Islet precursor cell (in vitro differentiated cells): ENCODE results near the gene MRGPRF.

Experiments used
- DNase-seq: peaks from one replicate; pipeline ENCODE4 v3.0.0-alpha.2; 2018

MRGPRF gene

DNA sequence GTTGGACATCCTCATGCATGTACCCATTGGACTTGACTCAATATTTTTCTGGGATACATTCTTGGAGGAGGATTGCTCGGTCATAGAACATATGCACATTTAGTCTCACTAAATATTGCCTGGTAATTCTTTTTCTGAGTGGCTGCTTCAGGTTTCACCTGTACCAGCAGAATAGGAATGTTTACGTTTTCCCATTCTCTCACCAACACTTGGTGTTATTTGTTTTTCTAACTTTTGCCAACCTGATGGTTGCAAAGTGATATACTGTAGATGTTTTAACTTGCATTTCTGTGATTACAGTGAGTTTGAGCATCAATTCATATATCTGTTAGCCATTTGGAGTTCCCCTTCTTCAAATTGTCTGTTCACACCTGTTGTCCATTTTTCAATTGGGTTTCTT is 30.9 kb downstream of the MRGPRF start:
- DNase-seq, result no peak

GRCh38 chr11:68980776-68981065 is 32.3 kb downstream of the MRGPRF start, which contains the start of gene MRGPRD:
Gene MRGPRD (minus strand): TSS chr11:68980986. CDS start chr11:68980986, 0 bp downstream.
- no peak for DNase-seq

DNA sequence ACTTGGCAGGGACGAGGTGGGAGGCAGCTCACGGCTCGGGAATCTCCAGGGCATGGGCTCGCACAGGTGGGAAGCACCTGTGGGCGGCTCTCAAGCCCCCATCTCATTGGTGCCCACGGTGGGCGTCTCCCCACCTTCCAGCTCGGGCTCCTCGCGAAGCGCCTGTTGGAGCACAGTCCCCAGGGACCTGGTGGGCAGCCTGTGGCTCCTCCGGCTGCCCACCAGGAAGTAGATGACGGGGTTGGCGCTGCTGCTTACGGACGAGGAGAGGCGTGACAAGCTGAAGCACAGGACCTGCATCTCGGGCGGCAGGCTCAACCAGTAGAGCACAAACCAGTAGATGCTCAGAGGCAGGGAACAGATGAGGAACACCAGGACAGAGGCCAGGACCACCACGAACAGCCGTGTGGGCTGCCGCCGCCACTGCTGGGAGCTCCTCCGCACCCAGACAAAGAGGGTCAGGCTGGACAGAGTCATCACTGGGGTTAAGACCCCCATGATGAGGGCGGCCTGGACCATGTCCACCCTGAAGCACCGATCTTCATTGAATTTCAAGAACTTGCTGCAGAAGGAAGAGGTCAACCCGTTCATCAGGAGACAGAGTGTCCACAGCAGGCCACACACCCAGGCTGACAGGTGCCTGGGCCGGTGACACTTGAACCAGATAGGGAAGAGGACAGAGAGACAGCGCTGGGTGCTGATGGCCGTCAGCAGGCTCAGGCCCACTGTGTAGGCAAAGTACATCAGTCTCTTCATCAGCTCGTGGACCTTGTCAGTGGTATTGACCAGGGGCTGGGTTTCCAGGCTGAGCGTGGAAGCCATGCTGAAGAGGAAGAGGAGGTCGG is 32.9 kb downstream of the MRGPRF start:
- DNase-seq, result peak; percentile 39

GRCh38 chr11:68978931-68979594 is 34.0 kb downstream of the MRGPRF start:
- peak; percentile 47 for DNase-seq

- DNase-seq, result no peak
Observed at GRCh38 chr11:68978626-68978930, 34.5 kb downstream of the MRGPRF start.

DNA sequence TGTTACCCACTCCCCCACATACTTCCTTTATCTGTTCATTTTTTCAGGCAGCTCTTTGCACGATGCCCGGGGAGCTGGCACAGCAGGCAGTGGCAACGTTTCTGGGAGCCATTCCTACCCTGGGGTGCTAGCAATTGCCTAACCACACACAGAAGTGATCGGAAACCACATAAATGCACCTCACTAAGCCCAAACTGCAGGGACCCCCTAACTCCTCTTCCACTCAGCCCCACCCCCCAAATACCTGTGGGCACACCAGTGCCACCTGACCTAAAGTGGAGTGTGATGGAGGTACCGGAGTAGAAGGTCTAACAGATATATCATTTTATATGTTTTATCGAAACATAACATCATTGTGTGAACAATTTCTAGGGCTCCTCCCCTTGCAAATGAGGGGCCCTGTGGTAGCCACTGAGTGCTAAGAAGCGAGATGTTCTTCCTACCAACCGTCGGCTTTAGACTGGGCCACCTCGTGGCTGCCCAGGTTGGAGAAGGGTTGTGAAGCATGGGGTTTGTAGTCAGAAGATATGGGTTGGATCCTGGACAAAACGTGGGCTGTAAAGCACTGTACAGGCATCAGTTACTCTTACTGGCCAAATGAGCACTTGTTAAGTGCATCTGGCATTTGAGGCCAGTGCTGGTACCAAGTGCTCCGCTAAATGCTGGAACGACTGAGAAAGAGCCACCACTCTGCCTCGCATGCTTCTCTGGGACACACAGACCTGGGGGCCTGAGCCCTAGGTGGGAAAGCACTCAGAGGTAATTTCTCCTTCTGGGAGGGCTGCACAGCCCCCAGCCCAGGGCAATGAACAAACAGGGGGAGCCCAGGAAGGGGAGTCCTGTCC is 35.0 kb downstream of the MRGPRF start:
- peak; percentile 47 for DNase-seq

- DNase-seq, result peak; percentile 27
Observed at GRCh38 chr11:68976563-68976962, 36.5 kb downstream of the MRGPRF start.

DNA sequence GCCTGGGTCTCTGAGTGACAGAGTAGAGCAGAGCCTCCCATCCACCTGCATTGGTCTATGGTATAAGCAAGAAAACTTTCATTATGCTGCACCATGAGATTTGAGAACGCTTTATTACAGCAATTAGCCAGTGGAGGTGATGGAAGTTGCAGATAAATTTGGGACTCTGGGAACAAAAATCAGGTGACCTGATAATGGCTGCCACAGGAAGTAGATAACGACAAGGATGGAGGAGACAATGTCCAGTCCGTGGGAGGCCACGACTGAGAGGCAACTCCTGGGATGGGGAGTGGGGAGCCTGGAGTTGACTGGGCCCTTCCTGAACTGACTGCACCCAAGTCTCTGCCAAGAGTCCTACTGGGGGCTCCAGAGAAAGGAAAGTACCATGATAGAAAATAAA is 37.0 kb downstream of the MRGPRF start:
- peak; percentile 47 for DNase-seq

DNA sequence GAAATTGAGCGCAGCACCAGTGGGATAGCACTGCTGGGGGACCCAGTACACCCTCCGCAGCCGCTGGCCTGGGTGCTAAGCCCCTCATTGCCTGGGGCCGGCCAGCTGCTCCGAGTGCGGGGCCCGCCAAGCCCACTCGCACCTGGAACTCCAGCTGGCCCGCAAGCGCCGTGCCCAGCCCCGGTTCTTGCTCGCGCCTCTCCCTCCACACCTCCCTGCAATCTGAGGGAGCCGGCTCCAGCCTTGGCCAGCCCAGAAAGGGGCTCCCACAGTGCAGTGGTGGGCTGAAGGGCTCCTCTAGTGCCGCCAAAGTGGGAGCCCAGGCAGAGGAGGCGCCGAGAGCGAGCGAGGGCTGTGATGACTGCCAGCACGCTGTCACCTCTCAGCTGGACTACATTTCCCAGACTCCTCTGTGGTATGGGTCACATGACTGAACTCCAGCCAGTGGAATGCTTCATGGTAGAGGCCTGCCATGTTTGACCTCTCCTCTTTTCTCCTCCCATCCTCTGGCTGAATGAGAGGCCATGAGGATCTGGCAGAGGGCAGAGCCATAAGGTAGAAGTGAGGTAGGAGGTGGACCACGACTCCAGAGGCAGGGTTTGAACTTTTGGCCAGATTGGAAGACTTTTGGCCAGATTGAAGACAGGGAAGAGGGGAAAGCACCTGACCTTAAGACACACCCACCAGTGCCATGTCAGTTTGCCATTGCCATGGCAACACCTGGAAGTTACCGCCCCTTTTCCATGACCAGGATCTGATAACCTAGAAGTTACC is 38.4 kb downstream of the MRGPRF start:
- peak; percentile 50 for DNase-seq

DNA sequence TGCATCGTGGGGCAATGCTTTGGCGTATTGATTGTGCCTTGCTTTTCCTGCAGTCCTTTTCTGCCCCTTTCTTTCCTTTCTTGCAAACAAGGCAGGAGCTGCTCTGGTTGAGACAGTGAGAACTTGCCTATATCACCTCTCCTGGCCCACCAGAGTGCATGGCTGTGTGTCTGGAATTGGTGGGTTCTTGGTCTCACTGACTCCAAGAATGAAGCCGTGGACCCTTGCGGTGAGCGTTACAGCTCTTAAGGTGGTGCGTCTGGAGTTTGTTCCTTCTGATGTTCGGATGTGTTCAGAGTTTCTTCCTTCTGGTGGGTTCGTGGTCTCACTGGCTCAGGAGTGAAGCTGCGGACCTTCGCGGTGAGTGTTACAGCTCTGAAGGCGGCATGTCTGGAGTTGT is 39.3 kb downstream of the MRGPRF start:
- peak; percentile 21 for DNase-seq

GRCh38 chr11:68973219-68973618 is 39.8 kb downstream of the MRGPRF start:
- DNase-seq, result peak; percentile 38

DNA sequence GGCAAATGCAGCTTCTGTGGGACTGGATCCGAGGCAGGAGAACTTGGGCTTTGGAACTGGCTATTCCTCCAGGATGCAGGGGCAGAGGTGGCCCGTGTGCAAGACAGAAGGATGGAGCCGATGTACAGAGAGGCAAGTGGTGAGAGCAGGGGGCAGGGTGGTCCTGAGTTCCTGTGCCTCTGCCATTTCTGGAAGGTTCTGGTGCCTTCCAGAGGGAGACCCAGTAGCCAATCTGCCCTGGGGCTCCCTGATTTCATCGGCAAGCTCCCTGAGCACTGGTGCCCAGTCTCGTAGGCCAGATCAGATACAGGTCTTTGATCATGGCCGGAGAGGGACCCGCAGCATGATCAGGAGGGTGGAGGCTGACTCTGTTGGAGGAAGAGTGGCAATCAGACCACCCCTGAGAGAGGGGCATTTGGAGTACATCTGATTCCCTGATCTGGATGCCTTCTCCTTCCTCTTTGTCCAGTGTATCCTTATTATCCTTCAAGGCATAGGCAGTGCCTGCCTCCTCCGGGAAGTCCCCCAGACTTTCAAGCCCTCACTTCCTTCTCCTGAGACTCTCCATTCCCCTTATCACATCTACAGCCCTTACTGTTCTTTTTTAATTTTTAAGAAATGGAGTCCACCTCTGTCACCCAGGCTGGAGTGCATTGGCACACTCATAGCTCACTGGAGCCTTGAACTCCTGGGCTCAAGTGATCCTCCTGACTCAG is 42.0 kb downstream of the MRGPRF start:
- peak; percentile 35 for DNase-seq

GRCh38 chr11:68969386-68969785 is 43.7 kb downstream of the MRGPRF start:
- peak; percentile 30 for DNase-seq

DNA sequence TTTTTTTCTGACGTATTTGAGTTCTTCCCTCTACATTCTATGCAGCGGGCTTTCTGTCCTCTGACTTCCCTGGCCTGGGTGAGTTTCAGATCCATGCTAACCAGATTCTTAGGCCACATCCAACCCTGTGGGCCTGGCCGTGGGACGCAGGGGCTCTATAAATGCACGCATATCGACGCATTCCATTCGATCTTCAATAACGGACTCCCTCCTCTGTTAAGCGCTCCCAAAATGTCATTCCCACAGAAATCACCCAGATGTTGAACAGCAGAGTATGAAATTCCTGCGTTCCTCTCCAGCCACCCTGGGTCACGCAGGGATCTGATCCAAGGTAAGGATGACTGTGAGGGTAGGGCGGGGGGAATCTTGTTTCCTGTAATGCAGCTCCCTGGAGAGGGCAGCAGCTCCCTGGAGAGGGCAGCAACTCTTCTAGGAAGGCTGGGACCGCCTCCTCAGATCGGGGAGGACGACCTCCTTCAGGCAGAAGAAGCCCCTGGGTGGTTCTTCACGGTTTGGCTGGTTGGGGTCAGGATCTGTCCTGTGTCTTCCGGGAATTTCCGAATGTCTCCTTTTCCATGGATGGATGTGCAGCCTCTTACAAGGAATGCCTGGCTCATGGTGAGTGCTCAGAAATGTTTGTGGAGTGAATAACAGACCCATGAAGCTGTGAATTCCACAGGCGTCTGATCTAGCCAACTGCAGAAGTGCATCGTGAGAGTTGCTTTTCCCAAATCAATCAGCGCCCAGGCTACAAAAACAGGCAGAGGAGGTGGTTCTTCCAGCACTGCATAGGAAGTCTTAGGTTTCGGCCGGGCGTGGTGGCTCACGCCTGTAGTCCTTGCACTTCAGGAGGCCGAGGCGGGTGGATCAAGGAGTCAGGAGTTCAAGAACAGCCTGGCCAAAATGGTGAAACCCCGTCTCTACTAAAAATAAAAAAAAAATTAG is 44.5 kb downstream of the MRGPRF start:
- peak; percentile 44 for DNase-seq

GRCh38 chr11:68966894-68967780 is 45.9 kb downstream of the MRGPRF start:
- DNase-seq, result no peak

DNA sequence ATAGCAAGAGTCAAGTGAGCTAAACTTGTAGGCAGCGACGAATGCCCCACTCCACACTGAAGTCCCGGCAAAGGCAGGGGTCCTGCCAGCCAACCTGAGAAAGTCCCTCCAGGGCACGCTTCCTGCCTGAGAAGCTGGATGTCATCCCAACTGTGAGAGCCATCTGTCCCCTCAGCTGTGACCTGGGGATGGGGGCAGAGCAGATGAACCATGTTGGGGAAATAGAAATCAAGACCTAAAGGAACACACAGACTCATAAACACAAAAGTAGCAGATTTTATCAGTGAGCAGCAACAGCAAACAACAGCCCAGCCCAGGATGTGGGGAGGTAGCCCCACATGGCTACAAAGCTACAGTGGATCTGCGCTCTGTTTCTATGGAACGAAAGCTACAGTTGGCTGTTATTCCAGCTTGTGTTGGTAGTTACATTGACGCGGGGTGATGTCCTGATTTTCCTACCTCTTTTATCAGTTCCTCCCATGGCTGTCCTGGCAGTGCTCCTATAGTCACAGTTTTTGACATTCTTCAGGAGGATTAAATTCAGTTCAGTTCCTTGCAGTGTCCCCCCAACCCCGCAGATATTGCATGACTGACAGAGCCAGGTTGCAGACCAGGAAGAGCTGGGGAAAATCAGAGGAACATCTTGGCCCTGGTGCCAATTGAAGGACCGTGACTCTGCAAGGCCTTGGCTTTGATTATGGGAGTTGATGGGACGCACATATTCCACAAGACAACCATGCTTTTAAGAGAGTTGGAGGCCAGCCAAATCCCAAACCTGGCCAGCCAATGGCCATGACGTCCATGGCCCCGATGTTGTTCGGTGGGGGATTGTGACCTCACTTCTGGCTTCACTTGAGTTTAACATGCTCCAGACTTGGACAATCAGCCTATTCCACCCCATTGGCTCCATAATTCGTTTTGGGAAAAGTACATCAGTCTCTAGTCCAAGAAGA is 46.9 kb downstream of the MRGPRF start:
- DNase-seq, result peak; percentile 28

- peak; percentile 62 for DNase-seq
Observed at GRCh38 chr11:68963779-68964178, 49.3 kb downstream of the MRGPRF start.

DNA sequence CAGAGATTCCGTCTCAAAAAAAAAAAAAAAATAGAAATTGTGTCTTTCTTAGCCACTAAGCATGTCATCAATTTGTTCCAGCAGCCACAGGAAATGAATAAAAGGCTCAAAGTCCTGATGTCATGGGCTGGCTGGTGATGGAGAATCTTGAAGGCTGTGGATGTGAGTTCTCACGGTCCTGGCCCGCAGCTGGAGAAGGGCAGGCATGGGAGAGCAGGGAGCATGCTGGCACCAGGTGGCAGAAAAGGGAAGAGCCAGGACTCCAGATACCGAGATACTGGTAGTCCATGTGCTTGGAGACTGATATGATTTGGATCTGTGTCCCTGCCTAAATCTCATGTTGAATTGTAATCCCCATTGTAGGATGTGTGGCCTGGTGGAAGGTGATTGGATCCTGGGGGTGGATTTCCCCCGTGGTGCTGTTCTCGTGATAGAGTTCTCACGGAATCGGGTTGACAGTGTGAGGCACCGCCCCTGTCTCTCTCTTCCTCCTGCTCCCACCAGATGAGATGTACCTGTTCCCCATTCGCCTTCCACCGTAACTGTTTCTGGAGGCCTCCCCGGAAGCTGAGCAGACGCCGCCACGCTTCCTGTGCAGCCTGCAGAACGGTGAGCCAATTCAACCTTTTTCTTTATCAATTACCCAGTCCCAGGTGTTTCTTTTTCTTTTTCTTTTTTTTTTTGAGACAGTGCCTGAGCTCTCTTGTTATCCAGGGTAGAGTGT is 50.4 kb downstream of the MRGPRF start:
- DNase-seq, result peak; percentile 26
